ENCODE measurements around the gene SENP1.

SENP1 gene

GRCh38 chr12:48017496-48017895 lies 88.4 kb downstream of the SENP1 start:
- H3K4me3 ChIP-seq (ENCODE audit: control insufficient read depth in 1 of 7, extremely low read depth in 1 of 7, insufficient read depth in 4 of 7, low read depth in 2 of 7, low read length in 6 of 7) = no peak overlapping the region
- H3K27me3 ChIP-seq (replicated peaks in 2 of 5; ENCODE audit: control insufficient read depth in 4 of 5, insufficient read depth in 5 of 5, low read length in 4 of 5) = peaks cover 0 to 11% (median 4%) of the 10 kb centered on the region in 5 experiments
- ChIA-PET POLR2A (no interaction called here), CTCF (no interaction called here)
- no peak for DNase-seq
- H3K27ac ChIP-seq (ENCODE audit: insufficient read depth in 1 of 2, low read depth in 1 of 2, low read length in 2 of 2, poor library complexity in 1 of 2, severe bottlenecking in 2 of 2) = no peak overlapping the region
- H3K36me3 ChIP-seq (ENCODE audit: control insufficient read depth in 4 of 4, insufficient read depth in 4 of 4, low read length in 3 of 4) = no peaks in the 10 kb centered on the region
- H3K9me3 ChIP-seq (ENCODE audit: control extremely low read depth in 1 of 5, control insufficient read depth in 4 of 5, insufficient read depth in 2 of 5, low read depth in 1 of 5, low read length in 4 of 5) = no peaks in the 10 kb centered on the region
- H3K4me1 ChIP-seq (ENCODE audit: control extremely low read depth in 1 of 4, control insufficient read depth in 4 of 4, insufficient read depth in 4 of 4, low read length in 3 of 4) = no peaks in the 10 kb centered on the region
- WGBS (ENCODE audit: insufficient coverage) = 83% methylated on average over 2 of the region's 5 CpGs

- Histone ChIP-seq H3K27me3 (replicated peaks in 2 of 5; ENCODE audit: control insufficient read depth in 4 of 5, insufficient read depth in 5 of 5, low read length in 4 of 5) (peaks cover 0 to 13% (median 4%) of the 10 kb centered on the region in 5 experiments), H3K9me3 (ENCODE audit: control extremely low read depth in 1 of 5, control insufficient read depth in 4 of 5, insufficient read depth in 2 of 5, low read depth in 1 of 5, low read length in 4 of 5) (no peaks in the 10 kb centered on the region), H3K27ac (ENCODE audit: insufficient read depth in 1 of 2, low read depth in 1 of 2, low read length in 2 of 2, poor library complexity in 1 of 2, severe bottlenecking in 2 of 2) (no peak overlapping the region), H3K36me3 (ENCODE audit: control insufficient read depth in 4 of 4, insufficient read depth in 4 of 4, low read length in 3 of 4) (no peaks in the 10 kb centered on the region), H3K4me1 (ENCODE audit: control extremely low read depth in 1 of 4, control insufficient read depth in 4 of 4, insufficient read depth in 4 of 4, low read length in 3 of 4) (no peaks in the 10 kb centered on the region), H3K4me3 (ENCODE audit: control insufficient read depth in 1 of 7, extremely low read depth in 1 of 7, insufficient read depth in 4 of 7, low read depth in 2 of 7, low read length in 6 of 7) (no peak overlapping the region)
- POLR2A ChIA-PET = no interaction called here
- 90% methylated on average over 8 of the region's 8 CpGs for WGBS (ENCODE audit: insufficient coverage)
- CTCF ChIA-PET = interaction anchor here (1.0 to 1.7 kb wide), 4 partner anchors 11 to 37 kb away, joined by 3 to 6 read pairs (median 3); no protein-coding TSS in a partner anchor
- DNase-seq = no peak
These were observed 89.4 kb downstream of the SENP1 start for GRCh38 chr12:48016373-48017020.

- DNase-seq = no peak
- Histone ChIP-seq H3K27me3 (replicated peaks in 2 of 5; ENCODE audit: control insufficient read depth in 4 of 5, insufficient read depth in 5 of 5, low read length in 4 of 5) (peaks cover 0 to 15% (median 4%) of the 10 kb centered on the region in 5 experiments), H3K4me1 (ENCODE audit: control extremely low read depth in 1 of 4, control insufficient read depth in 4 of 4, insufficient read depth in 4 of 4, low read length in 3 of 4) (no peaks in the 10 kb centered on the region), H3K36me3 (ENCODE audit: control insufficient read depth in 4 of 4, insufficient read depth in 4 of 4, low read length in 3 of 4) (no peaks in the 10 kb centered on the region), H3K27ac (ENCODE audit: insufficient read depth in 1 of 2, low read depth in 1 of 2, low read length in 2 of 2, poor library complexity in 1 of 2, severe bottlenecking in 2 of 2) (no peak overlapping the region), H3K4me3 (ENCODE audit: control insufficient read depth in 1 of 7, extremely low read depth in 1 of 7, insufficient read depth in 4 of 7, low read depth in 2 of 7, low read length in 6 of 7) (no peak overlapping the region), H3K9me3 (ENCODE audit: control extremely low read depth in 1 of 5, control insufficient read depth in 4 of 5, insufficient read depth in 2 of 5, low read depth in 1 of 5, low read length in 4 of 5) (no peaks in the 10 kb centered on the region)
- CTCF ChIA-PET = interaction anchor here (1.0 to 1.7 kb wide), 4 partner anchors 10 to 38 kb away, joined by 3 to 6 read pairs (median 3); no protein-coding TSS in a partner anchor
- POLR2A ChIA-PET = no interaction called here
- WGBS (ENCODE audit: insufficient coverage) = 100% methylated on average over 4 of the region's 7 CpGs
These were observed 89.9 kb downstream of the SENP1 start for GRCh38 chr12:48015954-48016353.

- Histone ChIP-seq H3K9me3 (ENCODE audit: control extremely low read depth in 1 of 5, control insufficient read depth in 4 of 5, insufficient read depth in 2 of 5, low read depth in 1 of 5, low read length in 4 of 5) (no peaks in the 10 kb centered on the region), H3K36me3 (ENCODE audit: control insufficient read depth in 4 of 4, insufficient read depth in 4 of 4, low read length in 3 of 4) (no peaks in the 10 kb centered on the region), H3K4me1 (ENCODE audit: control extremely low read depth in 1 of 4, control insufficient read depth in 4 of 4, insufficient read depth in 4 of 4, low read length in 3 of 4) (no peaks in the 10 kb centered on the region), H3K27ac (ENCODE audit: insufficient read depth in 1 of 2, low read depth in 1 of 2, low read length in 2 of 2, poor library complexity in 1 of 2, severe bottlenecking in 2 of 2) (no peak overlapping the region), H3K27me3 (replicated peaks in 2 of 5; ENCODE audit: control insufficient read depth in 4 of 5, insufficient read depth in 5 of 5, low read length in 4 of 5) (peaks cover 0 to 15% (median 4%) of the 10 kb centered on the region in 5 experiments), H3K4me3 (ENCODE audit: control insufficient read depth in 1 of 7, extremely low read depth in 1 of 7, insufficient read depth in 4 of 7, low read depth in 2 of 7, low read length in 6 of 7) (no peak overlapping the region)
- ChIA-PET CTCF (interaction anchor here (1.0 to 1.7 kb wide), 3 partner anchors 11 to 38 kb away, joined by 3 to 6 read pairs (median 3); no protein-coding TSS in a partner anchor), POLR2A (interaction anchor here (0.6 kb wide), 1 partner anchor 10 kb away, joined by 3 read pairs; no protein-coding TSS in a partner anchor)
- no CpG with 5 or more reads among the region's 1 CpG for WGBS (ENCODE audit: insufficient coverage)
- DNase-seq = no peak
These were observed 90.8 kb downstream of the SENP1 start for GRCh38 chr12:48015129-48015528.

GRCh38 chr12:48013287-48013686 lies 92.6 kb downstream of the SENP1 start:
- WGBS (ENCODE audit: insufficient coverage) = no CpG with 5 or more reads among the region's 2 CpGs
- Histone ChIP-seq H3K27ac (ENCODE audit: insufficient read depth in 1 of 2, low read depth in 1 of 2, low read length in 2 of 2, poor library complexity in 1 of 2, severe bottlenecking in 2 of 2) (no peak overlapping the region), H3K9me3 (ENCODE audit: control extremely low read depth in 1 of 5, control insufficient read depth in 4 of 5, insufficient read depth in 2 of 5, low read depth in 1 of 5, low read length in 4 of 5) (no peaks in the 10 kb centered on the region), H3K27me3 (replicated peaks in 2 of 5; ENCODE audit: control insufficient read depth in 4 of 5, insufficient read depth in 5 of 5, low read length in 4 of 5) (peaks cover 0 to 22% (median 11%) of the 10 kb centered on the region in 5 experiments), H3K4me1 (ENCODE audit: control extremely low read depth in 1 of 4, control insufficient read depth in 4 of 4, insufficient read depth in 4 of 4, low read length in 3 of 4) (no peaks in the 10 kb centered on the region), H3K4me3 (ENCODE audit: control insufficient read depth in 1 of 7, extremely low read depth in 1 of 7, insufficient read depth in 4 of 7, low read depth in 2 of 7, low read length in 6 of 7) (no peak overlapping the region), H3K36me3 (ENCODE audit: control insufficient read depth in 4 of 4, insufficient read depth in 4 of 4, low read length in 3 of 4) (no peaks in the 10 kb centered on the region)
- CTCF ChIA-PET = no interaction called here
- DNase-seq = no peak
- POLR2A ChIA-PET = no interaction called here

- H3K9me3 ChIP-seq (ENCODE audit: control extremely low read depth in 1 of 5, control insufficient read depth in 4 of 5, insufficient read depth in 2 of 5, low read depth in 1 of 5, low read length in 4 of 5) = no peaks in the 10 kb centered on the region
- H3K4me3 ChIP-seq (ENCODE audit: control insufficient read depth in 1 of 7, extremely low read depth in 1 of 7, insufficient read depth in 4 of 7, low read depth in 2 of 7, low read length in 6 of 7) = no peak overlapping the region
- H3K27me3 ChIP-seq (replicated peaks in 2 of 5; ENCODE audit: control insufficient read depth in 4 of 5, insufficient read depth in 5 of 5, low read length in 4 of 5) = peaks cover 5 to 20% (median 18%) of the 10 kb centered on the region in 5 experiments
- POLR2A ChIA-PET = no interaction called here
- 0% methylated on average over 1 of the region's 8 CpGs for WGBS (ENCODE audit: insufficient coverage)
- H3K36me3 ChIP-seq (ENCODE audit: control insufficient read depth in 4 of 4, insufficient read depth in 4 of 4, low read length in 3 of 4) = no peaks in the 10 kb centered on the region
- DNase-seq = no peak
- H3K27ac ChIP-seq (ENCODE audit: insufficient read depth in 1 of 2, low read depth in 1 of 2, low read length in 2 of 2, poor library complexity in 1 of 2, severe bottlenecking in 2 of 2) = no peak overlapping the region
- CTCF ChIA-PET = no interaction called here
- H3K4me1 ChIP-seq (ENCODE audit: control extremely low read depth in 1 of 4, control insufficient read depth in 4 of 4, insufficient read depth in 4 of 4, low read length in 3 of 4) = no peaks in the 10 kb centered on the region
These were observed 93.8 kb downstream of the SENP1 start for GRCh38 chr12:48012070-48012469.

- ChIA-PET POLR2A (no interaction called here), CTCF (interaction anchor here (0.9 to 1.7 kb wide), 2 partner anchors 10 to 12 kb away, joined by 3 to 5 read pairs; no protein-coding TSS in a partner anchor)
- no peak for DNase-seq
- Histone ChIP-seq H3K27ac (ENCODE audit: insufficient read depth in 1 of 2, low read depth in 1 of 2, low read length in 2 of 2, poor library complexity in 1 of 2, severe bottlenecking in 2 of 2) (no peak overlapping the region), H3K4me3 (ENCODE audit: control insufficient read depth in 1 of 7, extremely low read depth in 1 of 7, insufficient read depth in 4 of 7, low read depth in 2 of 7, low read length in 6 of 7) (no peak overlapping the region), H3K9me3 (ENCODE audit: control extremely low read depth in 1 of 5, control insufficient read depth in 4 of 5, insufficient read depth in 2 of 5, low read depth in 1 of 5, low read length in 4 of 5) (no peaks in the 10 kb centered on the region), H3K36me3 (ENCODE audit: control insufficient read depth in 4 of 4, insufficient read depth in 4 of 4, low read length in 3 of 4) (no peaks in the 10 kb centered on the region), H3K4me1 (ENCODE audit: control extremely low read depth in 1 of 4, control insufficient read depth in 4 of 4, insufficient read depth in 4 of 4, low read length in 3 of 4) (no peaks in the 10 kb centered on the region), H3K27me3 (replicated peaks in 2 of 5; ENCODE audit: control insufficient read depth in 4 of 5, insufficient read depth in 5 of 5, low read length in 4 of 5) (peaks cover 9 to 36% (median 23%) of the 10 kb centered on the region in 5 experiments)
- 84% methylated on average over 7 of the region's 7 CpGs for WGBS (ENCODE audit: insufficient coverage)
These were observed 95.4 kb downstream of the SENP1 start for GRCh38 chr12:48010366-48010970.
